GM23338 (cell line): ENCODE results near the gene SCN1B. TPM values are rescaled to one million over a fixed set of nuclear protein-coding genes. Genes with fewer than 3 reads are reported as not detected.

Experiments
- ATAC-seq: fragments of 200-7000 bp; cut with Tn5 transposase; 3 replicates; pipeline ENCODE4 v1.9.1; 2020
- DNase-seq: peaks from one replicate; pipeline ENCODE4 v3.0.0-alpha.2; 2015; ENCODE audit warnings: low spot score
- H2AFZ ChIP-seq: fragments of 200-600 bp; sonication (generic); 2 replicates; pipeline ENCODE4 v1.8.0; 2016; ENCODE audit warnings: antibody characterized with exemption, mild to moderate bottlenecking, moderate library complexity
- H3F3A ChIP-seq: fragments of 200-600 bp; sonication (generic); replicated peaks from 2 replicates; pipeline ENCODE4 v1.8.0; 2017; ENCODE audit warnings: antibody characterized with exemption, mixed run types, low read depth
- H3K27ac ChIP-seq: fragments of 200-600 bp; sonication (generic); 2 replicates; pipeline ENCODE4 v1.6.1; 2016; ENCODE audit warnings: low read depth
- H3K27me3 ChIP-seq: fragments of 200-600 bp; sonication (generic); 2 replicates; pipeline ENCODE4 v1.8.0; 2016; ENCODE audit warnings: mild to moderate bottlenecking, mixed run types, moderate library complexity; ENCODE audit not compliant: insufficient read depth
- H3K36me3 ChIP-seq: fragments of 200-600 bp; sonication (generic); 2 replicates; pipeline ENCODE4 v1.8.0; 2016; ENCODE audit warnings: mild to moderate bottlenecking; ENCODE audit not compliant: insufficient read depth
- H3K4me1 ChIP-seq: fragments of 200-600 bp; sonication (generic); 2 replicates; pipeline ENCODE4 v1.8.0; 2016; ENCODE audit warnings: mild to moderate bottlenecking, moderate library complexity; ENCODE audit not compliant: insufficient read depth
- H3K4me2 ChIP-seq: fragments of 200-600 bp; sonication (generic); 2 replicates; pipeline ENCODE4 v1.7.1; 2017; ENCODE audit warnings: mixed run types
- H3K4me3 ChIP-seq: fragments of 200-600 bp; sonication (generic); 2 replicates; pipeline ENCODE4 v1.6.1; 2016; ENCODE audit warnings: mixed run types
- H3K79me2 ChIP-seq: fragments of 200-600 bp; sonication (generic); replicated peaks from 2 replicates; pipeline ENCODE4 v1.8.0; 2017; ENCODE audit warnings: mild to moderate bottlenecking; ENCODE audit not compliant: insufficient read depth
- H3K9me2 ChIP-seq: fragments of 200-600 bp; sonication (generic); 2 replicates; pipeline ENCODE4 v1.8.0; 2017; ENCODE audit not compliant: insufficient read depth
- H4K20me1 ChIP-seq: fragments of 200-600 bp; sonication (generic); replicated peaks from 2 replicates; pipeline ENCODE4 v1.8.0; 2017; ENCODE audit warnings: mild to moderate bottlenecking; ENCODE audit not compliant: insufficient read depth
- H3K27ac Mint-ChIP-seq: 2 replicates; pipeline ENCODE4 v1.8.0; 2020; ENCODE audit warnings: inconsistent platforms, mild to moderate bottlenecking, moderate library complexity, mixed read lengths
- H3K27me3 Mint-ChIP-seq: 3 replicates; pipeline ENCODE4 v1.8.0; 2022; ENCODE audit warnings: low read depth, mild to moderate bottlenecking, moderate library complexity, mixed read lengths, inconsistent platforms; ENCODE audit not compliant: insufficient read depth, poor library complexity
- H3K36me3 Mint-ChIP-seq: 3 replicates; pipeline ENCODE4 v1.8.0; 2021; ENCODE audit warnings: low read depth, mild to moderate bottlenecking, inconsistent platforms, moderate library complexity, mixed read lengths
- H3K4me1 Mint-ChIP-seq: 3 replicates; pipeline ENCODE4 v1.8.0; 2020; ENCODE audit warnings: mild to moderate bottlenecking, inconsistent platforms, mixed read lengths
- H3K4me3 Mint-ChIP-seq: 3 replicates; pipeline ENCODE4 v1.8.0; 2021; ENCODE audit warnings: moderate library complexity, mild to moderate bottlenecking, inconsistent platforms, mixed read lengths
- H3K9me3 Mint-ChIP-seq: 3 replicates; pipeline ENCODE4 v1.8.0; 2020; ENCODE audit warnings: moderate library complexity, mild to moderate bottlenecking, inconsistent platforms, mixed read lengths
- CREB1 ChIP-seq: fragments of 250-450 bp; sonication (Bioruptor Pico); IDR thresholded peaks from 2 replicates; pipeline ENCODE4 v1.5.0; 2020; ENCODE audit warnings: low read depth, mild to moderate bottlenecking, moderate library complexity
- CTCF ChIP-seq, 2 experiments: fragments of 200-600 bp in 1 of 2; sonication (generic) in 1 of 2; conservative IDR thresholded peaks; 2 replicates each; pipeline versions ENCODE4 v1.5.1 to v1.6.1; 2016 to 2017; ENCODE audit warnings: antibody characterized with exemption in 2 of 2, low read depth in 2 of 2, mild to moderate bottlenecking in 2 of 2, moderate library complexity in 1 of 2
- ETS1 ChIP-seq: IDR thresholded peaks from 2 replicates; pipeline ENCODE4 v1.6.1; 2016; ENCODE audit warnings: antibody characterized with exemption
- EZH2 ChIP-seq: fragments of 200-600 bp; sonication (generic); IDR thresholded peaks from one replicate; pipeline ENCODE4 v1.8.0; 2017; ENCODE audit warnings: antibody characterized with exemption, mild to moderate bottlenecking, low read depth; ENCODE audit not compliant: unreplicated experiment
- EZH2phosphoT487 ChIP-seq: fragments of 200-600 bp; sonication (generic); IDR thresholded peaks from one replicate; pipeline ENCODE4 v1.8.1; 2018; ENCODE audit warnings: antibody characterized with exemption; ENCODE audit not compliant: unreplicated experiment
- JUNB ChIP-seq: IDR thresholded peaks from one replicate; pipeline ENCODE4 v1.6.1; 2016; ENCODE audit warnings: antibody characterized with exemption; ENCODE audit not compliant: unreplicated experiment
- NANOG ChIP-seq: IDR thresholded peaks from 2 replicates; pipeline ENCODE4 v1.6.1; 2016; ENCODE audit warnings: antibody characterized with exemption, borderline replicate concordance
- POLR2AphosphoS5 ChIP-seq: IDR thresholded peaks from 2 replicates; pipeline ENCODE4 v1.6.1; 2016; ENCODE audit warnings: antibody characterized with exemption, low read depth
- REST ChIP-seq: IDR thresholded peaks from one replicate; pipeline ENCODE4 v1.6.1; 2018; ENCODE audit warnings: antibody characterized with exemption; ENCODE audit not compliant: unreplicated experiment
- STAT1 ChIP-seq: IDR thresholded peaks from one replicate; pipeline ENCODE4 v1.6.1; 2016; ENCODE audit warnings: antibody characterized with exemption; ENCODE audit not compliant: unreplicated experiment
- ZNF114 ChIP-seq: fragments of 250-450 bp; sonication (Bioruptor Pico); IDR thresholded peaks from 2 replicates; pipeline ENCODE4 v1.5.0; 2020; ENCODE audit warnings: mild to moderate bottlenecking, moderate library complexity
- ZNF331 ChIP-seq: fragments of 250-450 bp; sonication (Bioruptor Pico); IDR thresholded peaks from 2 replicates; pipeline ENCODE4 v1.5.0; 2020; ENCODE audit warnings: low read depth, mild to moderate bottlenecking, moderate library complexity
- ZNF462 ChIP-seq: fragments of 250-450 bp; sonication (Bioruptor Pico); IDR thresholded peaks from 2 replicates; pipeline ENCODE4 v1.5.0; 2020; ENCODE audit warnings: mild to moderate bottlenecking, moderate library complexity
- long read RNA-seq: library from polyadenylated mRNA; unstranded; transcript quantifications from one replicate; pipeline ENCODE4 v2.0.0, GENCODE V29; 2020; ENCODE audit not compliant: unreplicated experiment
- polyA plus RNA-seq: library from polyadenylated mRNA; unstranded; fragments of >200 nt; fragmentation: Nextera tagmentation; extraction: Ambion mirVana; gene quantifications from 2 replicates; pipeline ENCODE4 v1.2.1, GENCODE V29; 2016
- total RNA-seq: library from RNA; depleted of rRNA; stranded (reverse); fragments of >200 nt; shearing (Covaris generic); gene quantifications from 2 replicates; pipeline ENCODE4 v1.2.3, GENCODE V29; 2014; rRNA removed

Gene SCN1B
- 3.4 and 4.8 TPM in 2 replicates for total RNA-seq
- 1.7 and 1.8 TPM in 2 replicates for polyA plus RNA-seq
- long read RNA-seq, partial matches to known transcripts, result 0 of 1 reads
- long read RNA-seq, other reads (novel, unspliced or antisense), result 0 of 1 reads

- Histone ChIP-seq H3K27ac (no peak within 1 kb of the TSS), H3K27me3 (peaks cover 34% of the 10 kb centered on the region), H3K4me2 (peak within 1 kb of the TSS; percentile 92), H3K9me2 (no peaks in the 10 kb centered on the region), H3K79me2 (no peaks in the 10 kb centered on the region), H3K4me1 (peaks cover 15% of the 10 kb centered on the region), H3K36me3 (peaks cover 19% of the 10 kb centered on the region), H4K20me1 (peaks cover 11% of the 10 kb centered on the region; the same call in 1 of the 2 replicates), H3F3A (peaks cover 44% of the 10 kb centered on the region), H2AFZ (peak within 1 kb of the TSS; percentile 96), H3K4me3 (peak within 1 kb of the TSS; percentile 66)
- peaks cover 7% of the 10 kb centered on the region; the same call in 2 of the 3 replicates for H3K9me3 Mint-ChIP-seq
- H3K36me3 Mint-ChIP-seq, result peaks cover 29% of the 10 kb centered on the region
- ATAC-seq, result peak; percentile 73
- H3K4me3 Mint-ChIP-seq, result peak within 1 kb of the TSS; percentile 75
- TF ChIP-seq REST (no peak), EZH2phosphoT487 (no peak), ZNF462 (no peak), CREB1 (CRISPR knock-in tag) (no peak), POLR2AphosphoS5 (no peak), CTCF (conservative IDR thresholded peaks at IDR 0.05; ENCODE audit: low read depth in 2 of 2) (no peak), ZNF114 (CRISPR knock-in tag) (no peak), EZH2 (no peak), NANOG (no peak), ETS1 (no peak), STAT1 (no peak), ZNF331 (no peak), JUNB (no peak)
- no peak within 1 kb of the TSS for H3K27ac Mint-ChIP-seq
- peak; percentile 83 for DNase-seq
- peaks cover 6% of the 10 kb centered on the region; the same call in 2 of the 3 replicates for H3K4me1 Mint-ChIP-seq
- peaks cover 48% of the 10 kb centered on the region for H3K27me3 Mint-ChIP-seq
These were observed at the start of gene SCN1B for GRCh38 chr19:35030257-35031071. SCN1B (plus strand) TSS chr19:35030470; CDS start chr19:35030821, 351 bp downstream.
